KMS-11 (cell line): Measurements from ENCODE around the gene WNT6.

Experiments
- H2AFZ ChIP-seq: fragments of 200-600 bp; sonication (generic); 2 replicates; pipeline ENCODE4 v1.6.1; 2016; ENCODE audit warnings: antibody characterized with exemption, mixed run types, low read depth
- H3K27ac ChIP-seq: fragments of 200-600 bp; sonication (generic); 2 replicates; pipeline ENCODE4 v1.6.1; 2016; ENCODE audit warnings: mild to moderate bottlenecking, mixed run types
- H3K27me3 ChIP-seq: fragments of 200-600 bp; sonication (generic); 2 replicates; pipeline ENCODE4 v1.6.1; 2017; ENCODE audit warnings: mild to moderate bottlenecking, low read depth, mixed run types, moderate library complexity; ENCODE audit not compliant: insufficient read depth
- H3K36me3 ChIP-seq: fragments of 200-600 bp; sonication (generic); 2 replicates; pipeline ENCODE4 v1.6.1; 2017; ENCODE audit warnings: mild to moderate bottlenecking, mixed run types; ENCODE audit not compliant: insufficient read depth
- H3K4me1 ChIP-seq: fragments of 200-600 bp; sonication (generic); 2 replicates; pipeline ENCODE4 v1.6.1; 2016; ENCODE audit warnings: mild to moderate bottlenecking, low read depth, mixed run types; ENCODE audit not compliant: poor library complexity, severe bottlenecking
- H3K4me2 ChIP-seq: fragments of 200-600 bp; sonication (generic); 2 replicates; pipeline ENCODE4 v1.7.0; 2016; ENCODE audit warnings: mild to moderate bottlenecking, mixed run types
- H3K4me3 ChIP-seq: fragments of 200-600 bp; sonication (generic); IDR thresholded peaks from 2 replicates; pipeline ENCODE4 v1.6.1; 2017; ENCODE audit warnings: low read depth, low read length, mixed read lengths; ENCODE audit not compliant: insufficient read depth
- H3K79me2 ChIP-seq: fragments of 200-600 bp; sonication (generic); 2 replicates; pipeline ENCODE4 v1.6.1; 2016; ENCODE audit warnings: low read depth, mixed run types; ENCODE audit not compliant: insufficient read depth
- H3K9ac ChIP-seq: fragments of 200-600 bp; sonication (generic); 2 replicates; pipeline ENCODE4 v1.6.1; 2016; ENCODE audit warnings: mild to moderate bottlenecking, mixed run types
- H4K20me1 ChIP-seq: fragments of 200-600 bp; sonication (generic); 2 replicates; pipeline ENCODE4 v1.6.1; 2016; ENCODE audit warnings: mild to moderate bottlenecking, mixed run types; ENCODE audit not compliant: insufficient read depth
- TF ChIP-seq, protein P1 (sequence below): fragments of 200-600 bp; sonication (generic); conservative IDR thresholded peaks from 2 replicates; pipeline ENCODE4 v1.6.1; 2017; ENCODE audit warnings: low read depth, mild to moderate bottlenecking, antibody characterized with exemption, low read length, moderate library complexity, mixed read lengths

Gene WNT6

DNA sequence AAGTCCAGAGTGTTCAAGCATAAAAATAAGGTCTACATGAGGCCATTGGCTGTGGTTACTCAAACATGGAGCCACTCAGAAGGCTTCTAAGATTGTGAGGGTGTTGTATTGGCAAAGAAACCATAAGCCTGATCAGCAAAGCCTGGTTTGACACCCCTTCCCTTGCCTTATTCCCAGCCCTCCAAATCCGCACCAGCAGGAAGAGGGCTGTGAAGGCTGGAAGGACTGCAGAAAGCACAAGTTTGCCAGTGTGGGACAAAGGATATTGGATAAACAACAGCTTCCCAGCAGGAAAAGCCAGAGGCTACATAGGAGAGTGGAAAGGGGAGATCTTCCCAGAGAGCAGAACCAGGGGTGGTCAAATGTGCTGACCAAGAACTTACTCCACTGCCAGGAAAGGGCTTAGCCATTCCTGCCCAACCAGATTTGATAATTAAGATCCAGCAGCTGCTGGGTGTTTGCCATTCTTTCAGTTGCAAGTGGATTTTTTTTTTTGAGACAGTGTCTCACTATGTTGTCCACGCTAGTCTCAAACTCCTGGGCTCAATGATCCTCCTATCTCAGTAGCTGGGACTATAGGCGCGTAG, 26.5 kb upstream of the WNT6 start:
- no peak overlapping the region for H3K4me3 ChIP-seq
- H2AFZ ChIP-seq, result no peak overlapping the region
- no peaks in the 10 kb centered on the region for H3K79me2 ChIP-seq
- peaks cover 48% of the 10 kb centered on the region for H3K4me1 ChIP-seq
- H3K4me2 ChIP-seq, result no peak overlapping the region
- TF ChIP-seq, protein P1, sequence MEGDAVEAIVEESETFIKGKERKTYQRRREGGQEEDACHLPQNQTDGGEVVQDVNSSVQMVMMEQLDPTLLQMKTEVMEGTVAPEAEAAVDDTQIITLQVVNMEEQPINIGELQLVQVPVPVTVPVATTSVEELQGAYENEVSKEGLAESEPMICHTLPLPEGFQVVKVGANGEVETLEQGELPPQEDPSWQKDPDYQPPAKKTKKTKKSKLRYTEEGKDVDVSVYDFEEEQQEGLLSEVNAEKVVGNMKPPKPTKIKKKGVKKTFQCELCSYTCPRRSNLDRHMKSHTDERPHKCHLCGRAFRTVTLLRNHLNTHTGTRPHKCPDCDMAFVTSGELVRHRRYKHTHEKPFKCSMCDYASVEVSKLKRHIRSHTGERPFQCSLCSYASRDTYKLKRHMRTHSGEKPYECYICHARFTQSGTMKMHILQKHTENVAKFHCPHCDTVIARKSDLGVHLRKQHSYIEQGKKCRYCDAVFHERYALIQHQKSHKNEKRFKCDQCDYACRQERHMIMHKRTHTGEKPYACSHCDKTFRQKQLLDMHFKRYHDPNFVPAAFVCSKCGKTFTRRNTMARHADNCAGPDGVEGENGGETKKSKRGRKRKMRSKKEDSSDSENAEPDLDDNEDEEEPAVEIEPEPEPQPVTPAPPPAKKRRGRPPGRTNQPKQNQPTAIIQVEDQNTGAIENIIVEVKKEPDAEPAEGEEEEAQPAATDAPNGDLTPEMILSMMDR, result no peak
- no peak overlapping the region for H3K9ac ChIP-seq
- no peak overlapping the region for H3K27ac ChIP-seq
- no peaks in the 10 kb centered on the region for H3K27me3 ChIP-seq
- H3K36me3 ChIP-seq, result no peaks in the 10 kb centered on the region
- no peaks in the 10 kb centered on the region for H4K20me1 ChIP-seq

DNA sequence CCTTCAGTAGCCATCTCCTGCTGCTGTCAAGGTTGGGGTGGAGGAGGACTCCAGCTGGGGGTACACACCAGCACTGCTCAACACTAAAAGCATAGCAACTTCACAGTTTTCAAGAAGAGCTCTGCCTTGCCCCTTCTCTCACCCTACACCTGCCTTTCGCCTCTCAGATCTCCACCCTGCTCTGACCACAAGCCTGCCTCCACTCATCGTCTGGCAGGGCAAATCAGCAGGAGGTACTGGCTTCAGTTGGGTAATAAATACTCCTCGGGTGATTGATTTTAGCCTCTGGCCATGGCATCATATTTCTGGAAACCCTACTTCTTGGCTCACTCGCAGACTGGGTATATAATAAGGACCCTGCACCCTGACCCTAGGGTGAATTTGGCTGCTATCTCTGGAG, 24.9 kb upstream of the WNT6 start:
- Histone ChIP-seq H3K79me2 (no peaks in the 10 kb centered on the region), H3K27me3 (no peaks in the 10 kb centered on the region), H4K20me1 (no peaks in the 10 kb centered on the region), H3K36me3 (no peaks in the 10 kb centered on the region), H3K4me2 (peak overlapping the region; percentile 86), H3K9ac (no peak overlapping the region), H3K4me3 (peak overlapping the region; percentile 72), H3K27ac (peak overlapping the region; percentile 29), H3K4me1 (peaks cover 48% of the 10 kb centered on the region), H2AFZ (peak overlapping the region; percentile 44; the same call in 1 of the 2 replicates)
- TF ChIP-seq, protein P1, result no peak

DNA sequence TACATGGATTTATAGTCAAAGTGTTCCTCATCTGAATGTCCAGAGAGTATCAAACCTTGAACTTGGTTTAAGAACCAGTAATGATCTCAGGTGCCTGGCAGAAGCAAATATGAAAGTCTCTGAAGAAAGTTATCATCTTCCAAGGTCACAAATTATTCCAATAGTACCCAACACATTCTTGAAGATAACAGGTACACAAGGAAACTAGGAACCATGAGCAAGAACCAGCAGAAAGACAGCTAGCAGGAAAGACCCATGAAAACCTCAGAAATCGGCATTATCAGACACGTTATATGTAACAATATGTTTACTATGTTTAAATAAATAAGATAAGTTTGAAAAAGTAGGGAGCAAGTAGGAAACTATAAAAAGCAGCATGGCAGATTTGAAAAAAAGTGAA, 22.1 kb upstream of the WNT6 start:
- Histone ChIP-seq H2AFZ (no peak overlapping the region), H3K79me2 (no peaks in the 10 kb centered on the region), H3K27ac (no peak overlapping the region), H3K9ac (no peak overlapping the region), H3K36me3 (no peaks in the 10 kb centered on the region), H3K4me2 (no peak overlapping the region), H3K4me1 (peaks cover 37% of the 10 kb centered on the region), H3K4me3 (no peak overlapping the region), H3K27me3 (no peaks in the 10 kb centered on the region), H4K20me1 (no peaks in the 10 kb centered on the region)
- TF ChIP-seq, protein P1, result no peak

DNA sequence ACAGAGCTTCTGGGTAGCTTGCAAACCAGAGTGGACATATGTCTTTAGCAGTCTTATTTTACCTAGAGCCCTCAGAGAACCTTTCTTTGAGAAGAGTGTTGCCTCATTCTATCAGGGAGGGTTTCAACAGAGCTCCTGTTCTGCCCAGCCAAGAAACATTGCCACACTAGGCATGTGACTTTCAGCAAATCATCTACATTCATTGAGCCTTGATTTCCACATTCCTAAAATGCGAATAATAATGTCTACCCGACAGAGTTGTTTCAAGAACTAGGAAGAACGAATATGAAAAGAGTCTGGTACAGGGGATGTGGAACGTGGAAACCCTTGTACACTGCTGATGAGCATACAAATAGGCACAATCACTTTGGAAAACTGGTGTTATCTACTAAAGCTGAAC, 20.2 kb upstream of the WNT6 start:
- Histone ChIP-seq H3K4me3 (no peak overlapping the region), H4K20me1 (no peaks in the 10 kb centered on the region), H3K27me3 (no peaks in the 10 kb centered on the region), H2AFZ (no peak overlapping the region), H3K27ac (no peak overlapping the region), H3K79me2 (no peaks in the 10 kb centered on the region), H3K9ac (no peak overlapping the region), H3K36me3 (no peaks in the 10 kb centered on the region), H3K4me2 (no peak overlapping the region), H3K4me1 (peaks cover 17% of the 10 kb centered on the region)
- TF ChIP-seq, protein P1, result no peak
